SK-N-SH treated with all-trans-retinoic acid at 6 μM for 48 hours (cell line): ENCODE data around the gene SORCS2.

ENCODE experiments used
- ATAC-seq: fragments of 200-7000 bp; cut with Tn5 transposase; 3 replicates; pipeline ENCODE4 v1.9.1; 2020; ENCODE audit warnings: mild to moderate bottlenecking, moderate library complexity
- ARNTL ChIP-seq: fragments of 450-650 bp; formaldehyde crosslinking; IDR thresholded peaks from 2 replicates; pipeline ENCODE4 v1.5.0; 2020; ENCODE audit warnings: low read depth, mild to moderate bottlenecking, moderate library complexity, borderline replicate concordance
- BACH2 ChIP-seq: fragments of 250-450 bp; sonication (Bioruptor Pico); IDR thresholded peaks from 2 replicates; pipeline ENCODE4 v1.9.0; 2021; ENCODE audit warnings: mild to moderate bottlenecking, borderline replicate concordance
- CSDC2 ChIP-seq: fragments of 250-450 bp; sonication (Bioruptor Pico); IDR thresholded peaks from 2 replicates; pipeline ENCODE4 v1.5.0; 2020; ENCODE audit warnings: mild to moderate bottlenecking, moderate library complexity
- GLIS3 ChIP-seq: fragments of 250-450 bp; sonication (Bioruptor Pico); IDR thresholded peaks from 2 replicates; pipeline ENCODE4 v1.5.0; 2020; ENCODE audit warnings: mild to moderate bottlenecking, moderate library complexity
- ISL1 ChIP-seq: fragments of 250-450 bp; sonication (Bioruptor Pico); IDR thresholded peaks from 2 replicates; pipeline ENCODE4 v2.1.2; 2022; ENCODE audit warnings: mild to moderate bottlenecking, moderate library complexity
- PPARA ChIP-seq: fragments of 250-450 bp; sonication (Bioruptor Pico); IDR thresholded peaks from 2 replicates; pipeline ENCODE4 v1.5.0; 2020; ENCODE audit warnings: mild to moderate bottlenecking, borderline replicate concordance
- RARB ChIP-seq: fragments of 250-450 bp; sonication (Bioruptor Pico); IDR thresholded peaks from 2 replicates; pipeline ENCODE4 v1.8.0; 2021; ENCODE audit warnings: mild to moderate bottlenecking, moderate library complexity
- SNAI2 ChIP-seq: fragments of 250-450 bp; sonication (Bioruptor Pico); IDR thresholded peaks from 2 replicates; pipeline ENCODE4 v1.5.0; 2020; ENCODE audit warnings: mild to moderate bottlenecking, moderate library complexity
- TCF4 ChIP-seq: fragments of 250-450 bp; sonication (Bioruptor Pico); IDR thresholded peaks from 2 replicates; pipeline ENCODE4 v1.8.0; 2021; ENCODE audit warnings: mild to moderate bottlenecking, moderate library complexity, borderline replicate concordance
- TOX ChIP-seq: fragments of 250-450 bp; sonication (Bioruptor Pico); IDR thresholded peaks from 2 replicates; pipeline ENCODE4 v1.8.0; 2021; ENCODE audit warnings: mild to moderate bottlenecking, moderate library complexity, borderline replicate concordance
- ZC3H10 ChIP-seq: fragments of 250-450 bp; sonication (Bioruptor Pico); IDR thresholded peaks from 2 replicates; pipeline ENCODE4 v1.5.1; 2021; ENCODE audit warnings: mild to moderate bottlenecking, moderate library complexity
- ZFP3 ChIP-seq: fragments of 250-450 bp; sonication (Bioruptor Pico); IDR thresholded peaks from 2 replicates; pipeline ENCODE4 v1.5.0; 2020; ENCODE audit warnings: mild to moderate bottlenecking, moderate library complexity
- ZFP30 ChIP-seq: fragments of 450-650 bp; formaldehyde crosslinking; IDR thresholded peaks from 2 replicates; pipeline ENCODE4 v1.5.0; 2022; ENCODE audit warnings: mild to moderate bottlenecking, moderate library complexity
- ZNF565 ChIP-seq: fragments of 450-650 bp; formaldehyde crosslinking; conservative IDR thresholded peaks from 2 replicates; pipeline ENCODE4 v1.5.0; 2020; ENCODE audit warnings: low read depth, mild to moderate bottlenecking, moderate library complexity
- ZNF70 ChIP-seq: fragments of 450-650 bp; formaldehyde crosslinking; IDR thresholded peaks from 2 replicates; pipeline ENCODE4 v1.5.0; 2020; ENCODE audit warnings: mild to moderate bottlenecking, moderate library complexity
- ZNF8 ChIP-seq: fragments of 450-650 bp; formaldehyde crosslinking; IDR thresholded peaks from 2 replicates; pipeline ENCODE4 v1.5.0; 2020; ENCODE audit warnings: mild to moderate bottlenecking, moderate library complexity
- TF ChIP-seq, protein P1 (sequence below): fragments of 250-450 bp; sonication (Bioruptor Pico); IDR thresholded peaks from 2 replicates; pipeline ENCODE4 v1.8.0; 2020; ENCODE audit warnings: mild to moderate bottlenecking, moderate library complexity, borderline replicate concordance
- TF ChIP-seq, protein P2 (sequence below): fragments of 250-450 bp; sonication (Bioruptor Pico); IDR thresholded peaks from 2 replicates; pipeline ENCODE4 v1.8.0; 2021; ENCODE audit warnings: low read depth, mild to moderate bottlenecking, moderate library complexity, borderline replicate concordance
- TF ChIP-seq, protein P3 (sequence below): fragments of 250-450 bp; sonication (Bioruptor Pico); IDR thresholded peaks from 2 replicates; pipeline ENCODE4 v1.5.1; 2021; ENCODE audit warnings: mild to moderate bottlenecking, moderate library complexity
- TF ChIP-seq, protein P4 (sequence below): fragments of 250-450 bp; sonication (Bioruptor Pico); IDR thresholded peaks from 2 replicates; pipeline ENCODE4 v1.5.1; 2020; ENCODE audit warnings: low read depth, mild to moderate bottlenecking, moderate library complexity
- TF ChIP-seq, protein P5 (sequence below): fragments of 250-450 bp; sonication (Bioruptor Pico); IDR thresholded peaks from 2 replicates; pipeline ENCODE4 v1.5.0; 2020; ENCODE audit warnings: mild to moderate bottlenecking, moderate library complexity

SORCS2 gene

DNA sequence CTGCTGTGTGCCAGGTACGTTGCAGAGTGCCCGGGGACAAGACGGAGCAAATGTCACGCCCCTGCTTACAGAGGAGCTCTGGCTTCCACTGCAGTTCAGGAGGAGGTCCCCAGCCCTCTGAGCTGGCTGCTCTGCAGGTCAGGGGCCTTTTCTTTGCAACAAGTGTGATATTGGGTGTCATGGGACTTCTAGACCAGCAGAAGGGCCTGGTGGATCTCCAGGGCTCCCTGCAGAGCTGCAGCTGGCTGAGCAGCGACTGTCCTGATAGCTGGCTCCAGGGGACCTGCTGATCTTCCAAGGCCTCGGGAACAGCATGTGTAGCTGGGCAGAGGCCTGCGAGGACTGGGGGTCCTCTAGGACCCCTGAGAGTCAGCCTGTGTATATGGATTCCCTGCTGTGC lies 120.4 kb downstream of the SORCS2 start:
- no peak for ATAC-seq
- TF ChIP-seq BACH2 (CRISPR knock-in tag): no peak
- TF ChIP-seq, protein P1, sequence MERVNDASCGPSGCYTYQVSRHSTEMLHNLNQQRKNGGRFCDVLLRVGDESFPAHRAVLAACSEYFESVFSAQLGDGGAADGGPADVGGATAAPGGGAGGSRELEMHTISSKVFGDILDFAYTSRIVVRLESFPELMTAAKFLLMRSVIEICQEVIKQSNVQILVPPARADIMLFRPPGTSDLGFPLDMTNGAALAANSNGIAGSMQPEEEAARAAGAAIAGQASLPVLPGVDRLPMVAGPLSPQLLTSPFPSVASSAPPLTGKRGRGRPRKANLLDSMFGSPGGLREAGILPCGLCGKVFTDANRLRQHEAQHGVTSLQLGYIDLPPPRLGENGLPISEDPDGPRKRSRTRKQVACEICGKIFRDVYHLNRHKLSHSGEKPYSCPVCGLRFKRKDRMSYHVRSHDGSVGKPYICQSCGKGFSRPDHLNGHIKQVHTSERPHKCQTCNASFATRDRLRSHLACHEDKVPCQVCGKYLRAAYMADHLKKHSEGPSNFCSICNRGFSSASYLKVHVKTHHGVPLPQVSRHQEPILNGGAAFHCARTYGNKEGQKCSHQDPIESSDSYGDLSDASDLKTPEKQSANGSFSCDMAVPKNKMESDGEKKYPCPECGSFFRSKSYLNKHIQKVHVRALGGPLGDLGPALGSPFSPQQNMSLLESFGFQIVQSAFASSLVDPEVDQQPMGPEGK (CRISPR knock-in tag): no peak
- TF ChIP-seq ZNF8 (CRISPR knock-in tag): no peak
- no peak for TF ChIP-seq ZNF565
- no peak for TF ChIP-seq ZNF70
- no peak for TF ChIP-seq GLIS3 (CRISPR knock-in tag)
- TF ChIP-seq ARNTL: no peak
- TF ChIP-seq ZC3H10 (CRISPR knock-in tag): no peak
- no peak for TF ChIP-seq PPARA
- no peak for TF ChIP-seq SNAI2 (CRISPR knock-in tag)
- TF ChIP-seq, protein P2, sequence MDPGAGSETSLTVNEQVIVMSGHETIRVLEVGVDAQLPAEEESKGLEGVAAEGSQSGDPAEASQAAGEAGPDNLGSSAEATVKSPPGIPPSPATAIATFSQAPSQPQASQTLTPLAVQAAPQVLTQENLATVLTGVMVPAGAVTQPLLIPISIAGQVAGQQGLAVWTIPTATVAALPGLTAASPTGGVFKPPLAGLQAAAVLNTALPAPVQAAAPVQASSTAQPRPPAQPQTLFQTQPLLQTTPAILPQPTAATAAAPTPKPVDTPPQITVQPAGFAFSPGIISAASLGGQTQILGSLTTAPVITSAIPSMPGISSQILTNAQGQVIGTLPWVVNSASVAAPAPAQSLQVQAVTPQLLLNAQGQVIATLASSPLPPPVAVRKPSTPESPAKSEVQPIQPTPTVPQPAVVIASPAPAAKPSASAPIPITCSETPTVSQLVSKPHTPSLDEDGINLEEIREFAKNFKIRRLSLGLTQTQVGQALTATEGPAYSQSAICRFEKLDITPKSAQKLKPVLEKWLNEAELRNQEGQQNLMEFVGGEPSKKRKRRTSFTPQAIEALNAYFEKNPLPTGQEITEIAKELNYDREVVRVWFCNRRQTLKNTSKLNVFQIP (CRISPR knock-in tag): no peak
- TF ChIP-seq, protein P3, sequence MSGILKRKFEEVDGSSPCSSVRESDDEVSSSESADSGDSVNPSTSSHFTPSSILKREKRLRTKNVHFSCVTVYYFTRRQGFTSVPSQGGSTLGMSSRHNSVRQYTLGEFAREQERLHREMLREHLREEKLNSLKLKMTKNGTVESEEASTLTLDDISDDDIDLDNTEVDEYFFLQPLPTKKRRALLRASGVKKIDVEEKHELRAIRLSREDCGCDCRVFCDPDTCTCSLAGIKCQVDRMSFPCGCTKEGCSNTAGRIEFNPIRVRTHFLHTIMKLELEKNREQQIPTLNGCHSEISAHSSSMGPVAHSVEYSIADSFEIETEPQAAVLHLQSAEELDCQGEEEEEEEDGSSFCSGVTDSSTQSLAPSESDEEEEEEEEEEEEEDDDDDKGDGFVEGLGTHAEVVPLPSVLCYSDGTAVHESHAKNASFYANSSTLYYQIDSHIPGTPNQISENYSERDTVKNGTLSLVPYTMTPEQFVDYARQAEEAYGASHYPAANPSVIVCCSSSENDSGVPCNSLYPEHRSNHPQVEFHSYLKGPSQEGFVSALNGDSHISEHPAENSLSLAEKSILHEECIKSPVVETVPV: no peak
- no peak for TF ChIP-seq ZFP3 (CRISPR knock-in tag)
- TF ChIP-seq ISL1: no peak
- TF ChIP-seq ZFP30 (CRISPR knock-in tag): no peak
- TF ChIP-seq TOX: no peak
- TF ChIP-seq RARB (CRISPR knock-in tag): no peak
- TF ChIP-seq CSDC2: no peak
- TF ChIP-seq, protein P4, sequence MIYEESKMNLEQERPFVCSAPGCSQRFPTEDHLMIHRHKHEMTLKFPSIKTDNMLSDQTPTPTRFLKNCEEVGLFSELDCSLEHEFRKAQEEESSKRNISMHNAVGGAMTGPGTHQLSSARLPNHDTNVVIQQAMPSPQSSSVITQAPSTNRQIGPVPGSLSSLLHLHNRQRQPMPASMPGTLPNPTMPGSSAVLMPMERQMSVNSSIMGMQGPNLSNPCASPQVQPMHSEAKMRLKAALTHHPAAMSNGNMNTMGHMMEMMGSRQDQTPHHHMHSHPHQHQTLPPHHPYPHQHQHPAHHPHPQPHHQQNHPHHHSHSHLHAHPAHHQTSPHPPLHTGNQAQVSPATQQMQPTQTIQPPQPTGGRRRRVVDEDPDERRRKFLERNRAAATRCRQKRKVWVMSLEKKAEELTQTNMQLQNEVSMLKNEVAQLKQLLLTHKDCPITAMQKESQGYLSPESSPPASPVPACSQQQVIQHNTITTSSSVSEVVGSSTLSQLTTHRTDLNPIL (CRISPR knock-in tag): no peak

DNA sequence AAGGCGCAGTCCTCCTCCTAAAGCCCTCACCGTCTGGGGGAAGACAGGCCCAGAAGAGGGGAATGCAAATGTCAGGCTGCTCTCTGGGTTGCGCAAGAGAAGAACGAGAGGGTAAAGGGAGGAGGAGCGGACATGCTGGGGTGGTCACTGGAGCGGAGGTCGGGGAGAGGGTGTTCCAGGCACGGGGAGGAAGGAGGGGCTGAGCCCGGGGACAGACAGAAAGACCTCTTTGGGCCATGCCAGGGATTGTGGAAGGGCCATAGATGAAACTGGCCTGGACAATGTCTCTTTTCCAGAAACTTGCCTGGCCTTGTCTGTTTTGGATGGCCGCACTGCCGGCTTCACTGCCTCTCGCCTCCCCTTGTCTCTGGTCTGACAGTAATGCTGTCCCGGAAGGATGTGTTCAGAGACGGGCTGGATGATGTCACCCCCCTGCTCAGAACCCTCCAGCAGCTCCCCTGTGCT lies 121.0 kb downstream of the SORCS2 start:
- no peak for TF ChIP-seq TCF4 (CRISPR knock-in tag)
- TF ChIP-seq GLIS3 (CRISPR knock-in tag): no peak
- no peak for TF ChIP-seq TOX
- TF ChIP-seq RARB (CRISPR knock-in tag): no peak
- no peak for TF ChIP-seq ZFP30 (CRISPR knock-in tag)
- TF ChIP-seq ZC3H10 (CRISPR knock-in tag): no peak
- TF ChIP-seq, protein P2 (CRISPR knock-in tag): no peak
- no peak for TF ChIP-seq PPARA
- TF ChIP-seq ZNF8 (CRISPR knock-in tag): no peak
- TF ChIP-seq ZFP3 (CRISPR knock-in tag): no peak
- TF ChIP-seq, all 23 proteins: peak for 0
- ATAC-seq: no peak

DNA sequence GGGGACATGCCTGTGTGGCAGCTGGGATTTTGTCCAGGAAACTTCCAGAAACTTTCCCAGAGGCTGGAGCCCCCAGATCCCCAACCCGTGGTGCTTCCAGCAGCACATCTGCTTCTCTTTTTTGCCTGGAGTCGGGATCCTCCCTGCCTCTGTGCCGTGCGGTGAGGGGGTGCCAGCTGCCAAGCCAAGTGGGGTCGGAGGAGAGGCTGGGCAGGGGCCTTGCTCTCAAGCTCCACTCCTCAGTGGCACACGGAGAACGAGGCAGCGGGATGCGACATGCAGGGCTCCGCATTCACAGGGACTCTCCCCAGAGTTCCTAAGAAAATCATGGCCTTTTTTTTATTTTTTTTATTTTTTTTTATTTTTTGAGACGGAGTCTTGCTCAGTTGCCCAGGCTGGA lies 121.7 kb downstream of the SORCS2 start:
- no peak for ATAC-seq

More for the DNA sequence above, 121.7 kb downstream of the SORCS2 start:
- no peak for TF ChIP-seq SNAI2 (CRISPR knock-in tag)
- TF ChIP-seq, protein P1 (CRISPR knock-in tag): no peak
- no peak for TF ChIP-seq ZNF565
- TF ChIP-seq, protein P5, sequence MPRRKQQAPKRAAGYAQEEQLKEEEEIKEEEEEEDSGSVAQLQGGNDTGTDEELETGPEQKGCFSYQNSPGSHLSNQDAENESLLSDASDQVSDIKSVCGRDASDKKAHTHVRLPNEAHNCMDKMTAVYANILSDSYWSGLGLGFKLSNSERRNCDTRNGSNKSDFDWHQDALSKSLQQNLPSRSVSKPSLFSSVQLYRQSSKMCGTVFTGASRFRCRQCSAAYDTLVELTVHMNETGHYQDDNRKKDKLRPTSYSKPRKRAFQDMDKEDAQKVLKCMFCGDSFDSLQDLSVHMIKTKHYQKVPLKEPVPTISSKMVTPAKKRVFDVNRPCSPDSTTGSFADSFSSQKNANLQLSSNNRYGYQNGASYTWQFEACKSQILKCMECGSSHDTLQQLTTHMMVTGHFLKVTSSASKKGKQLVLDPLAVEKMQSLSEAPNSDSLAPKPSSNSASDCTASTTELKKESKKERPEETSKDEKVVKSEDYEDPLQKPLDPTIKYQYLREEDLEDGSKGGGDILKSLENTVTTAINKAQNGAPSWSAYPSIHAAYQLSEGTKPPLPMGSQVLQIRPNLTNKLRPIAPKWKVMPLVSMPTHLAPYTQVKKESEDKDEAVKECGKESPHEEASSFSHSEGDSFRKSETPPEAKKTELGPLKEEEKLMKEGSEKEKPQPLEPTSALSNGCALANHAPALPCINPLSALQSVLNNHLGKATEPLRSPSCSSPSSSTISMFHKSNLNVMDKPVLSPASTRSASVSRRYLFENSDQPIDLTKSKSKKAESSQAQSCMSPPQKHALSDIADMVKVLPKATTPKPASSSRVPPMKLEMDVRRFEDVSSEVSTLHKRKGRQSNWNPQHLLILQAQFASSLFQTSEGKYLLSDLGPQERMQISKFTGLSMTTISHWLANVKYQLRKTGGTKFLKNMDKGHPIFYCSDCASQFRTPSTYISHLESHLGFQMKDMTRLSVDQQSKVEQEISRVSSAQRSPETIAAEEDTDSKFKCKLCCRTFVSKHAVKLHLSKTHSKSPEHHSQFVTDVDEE (CRISPR knock-in tag): no peak
